ENCODE data around the gene NOLC1.

The NOLC1 gene

GRCh38 chr10:102135956-102136526 lies 16.1 kb upstream of the NOLC1 start:
- H3K4me1 ChIP-seq (ENCODE audit: low read length): 0 out of 2 replicates have a peak, but pooled peaks cover 13% of the 10 kb centered on the region
- no peak overlapping the region for H3K4me3 ChIP-seq (ENCODE audit: low read length)
- no peak overlapping the region for H3K4me2 ChIP-seq (ENCODE audit: low read depth, low read length)
- H3F3A ChIP-seq (ENCODE audit: insufficient read depth, low read length): no peaks in the 10 kb centered on the region
- no peaks in the 10 kb centered on the region for H3K9me3 ChIP-seq (replicated peaks; ENCODE audit: insufficient read depth, low read length)
- DNase-seq: no peak
- H3K36me3 ChIP-seq (replicated peaks; ENCODE audit: insufficient read depth, low read length): peaks cover 17% of the 10 kb centered on the region
- TF ChIP-seq CTCF (IDR thresholded peaks at IDR 0.05; ENCODE audit: low read length) (no peak), EZH2phosphoT487 (IDR thresholded peaks at IDR 0.05; ENCODE audit: low read length) (no peak), EZH2 (optimal IDR thresholded peaks at IDR 0.05; ENCODE audit: low read depth, low read length) (no peak)
- no peak overlapping the region for H3K9ac ChIP-seq (ENCODE audit: low read length)
- H2AFZ ChIP-seq (ENCODE audit: low read length): no peak overlapping the region
- H3K9me2 ChIP-seq (replicated peaks; ENCODE audit: insufficient read depth, low read length): no peaks in the 10 kb centered on the region
- no peaks in the 10 kb centered on the region for H3K27me3 ChIP-seq (replicated peaks; ENCODE audit: insufficient read depth, low read length)
- H3K79me2 ChIP-seq (ENCODE audit: low read length): peaks cover 82% of the 10 kb centered on the region
- no peak overlapping the region for H3K27ac ChIP-seq (ENCODE audit: low read length)
- peaks cover 43% of the 10 kb centered on the region for H4K20me1 ChIP-seq (ENCODE audit: insufficient read depth, low read length)

GRCh38 chr10:102139281-102140110 lies 12.7 kb upstream of the NOLC1 start:
- 0 out of 2 replicates have a peak, but pooled peaks cover 10% of the 10 kb centered on the region for H3K4me1 ChIP-seq (ENCODE audit: low read length)
- no peaks in the 10 kb centered on the region for H3K9me3 ChIP-seq (replicated peaks; ENCODE audit: insufficient read depth, low read length)
- no peak overlapping the region for H3K27ac ChIP-seq (ENCODE audit: low read length)
- H3K4me3 ChIP-seq (ENCODE audit: low read length): no peak overlapping the region
- DNase-seq: no peak
- TF ChIP-seq EZH2 (optimal IDR thresholded peaks at IDR 0.05; ENCODE audit: low read depth, low read length): no peak
- no peak for TF ChIP-seq CTCF (IDR thresholded peaks at IDR 0.05; ENCODE audit: low read length)
- TF ChIP-seq EZH2phosphoT487 (IDR thresholded peaks at IDR 0.05; ENCODE audit: low read length): no peak
- peaks cover 47% of the 10 kb centered on the region for H4K20me1 ChIP-seq (ENCODE audit: insufficient read depth, low read length)
- H3K9ac ChIP-seq (ENCODE audit: low read length): no peak overlapping the region
- H3K4me2 ChIP-seq (ENCODE audit: low read depth, low read length): no peak overlapping the region
- H2AFZ ChIP-seq (ENCODE audit: low read length): no peak overlapping the region
- H3K9me2 ChIP-seq (replicated peaks; ENCODE audit: insufficient read depth, low read length): no peaks in the 10 kb centered on the region
- no peaks in the 10 kb centered on the region for H3F3A ChIP-seq (ENCODE audit: insufficient read depth, low read length)
- peaks cover 90% of the 10 kb centered on the region for H3K79me2 ChIP-seq (ENCODE audit: low read length)
- H3K36me3 ChIP-seq (replicated peaks; ENCODE audit: insufficient read depth, low read length): peaks cover 35% of the 10 kb centered on the region
- H3K27me3 ChIP-seq (replicated peaks; ENCODE audit: insufficient read depth, low read length): no peaks in the 10 kb centered on the region

- H4K20me1 ChIP-seq (ENCODE audit: insufficient read depth, low read length): peaks cover 47% of the 10 kb centered on the region
- H3K27ac ChIP-seq (ENCODE audit: low read length): no peak overlapping the region
- H3K79me2 ChIP-seq (ENCODE audit: low read length): peaks cover 83% of the 10 kb centered on the region
Observed at GRCh38 chr10:102140218-102140617, 12.0 kb upstream of the NOLC1 start.

More at GRCh38 chr10:102140218-102140617, 12.0 kb upstream of the NOLC1 start:
- Histone ChIP-seq H3K9ac (ENCODE audit: low read length) (no peak overlapping the region), H3K4me2 (ENCODE audit: low read depth, low read length) (no peak overlapping the region), H3K27me3 (replicated peaks; ENCODE audit: insufficient read depth, low read length) (no peaks in the 10 kb centered on the region), H3K36me3 (replicated peaks; ENCODE audit: insufficient read depth, low read length) (peaks cover 35% of the 10 kb centered on the region), H3K4me3 (ENCODE audit: low read length) (no peak overlapping the region), H2AFZ (ENCODE audit: low read length) (no peak overlapping the region), H3K9me2 (replicated peaks; ENCODE audit: insufficient read depth, low read length) (no peaks in the 10 kb centered on the region), H3K9me3 (replicated peaks; ENCODE audit: insufficient read depth, low read length) (no peaks in the 10 kb centered on the region), H3K4me1 (ENCODE audit: low read length) (0 out of 2 replicates have a peak, but pooled peaks cover 3% of the 10 kb centered on the region), H3F3A (ENCODE audit: insufficient read depth, low read length) (no peaks in the 10 kb centered on the region)
- no peak for DNase-seq
- TF ChIP-seq CTCF (IDR thresholded peaks at IDR 0.05; ENCODE audit: low read length): no peak
- TF ChIP-seq EZH2phosphoT487 (IDR thresholded peaks at IDR 0.05; ENCODE audit: low read length): no peak
- TF ChIP-seq EZH2 (optimal IDR thresholded peaks at IDR 0.05; ENCODE audit: low read depth, low read length): no peak
